GM18499 (cell line): Measurements from ENCODE around the gene MAN1C1.

Experiments used
- ATAC-seq: cut with Tn5 transposase; IDR thresholded peaks from one replicate; pipeline ENCODE4 v1.9.1; 2021; ENCODE audit warnings: moderate number of reproducible peaks; ENCODE audit not compliant: insufficient read depth, unreplicated experiment

The MAN1C1 gene

DNA sequence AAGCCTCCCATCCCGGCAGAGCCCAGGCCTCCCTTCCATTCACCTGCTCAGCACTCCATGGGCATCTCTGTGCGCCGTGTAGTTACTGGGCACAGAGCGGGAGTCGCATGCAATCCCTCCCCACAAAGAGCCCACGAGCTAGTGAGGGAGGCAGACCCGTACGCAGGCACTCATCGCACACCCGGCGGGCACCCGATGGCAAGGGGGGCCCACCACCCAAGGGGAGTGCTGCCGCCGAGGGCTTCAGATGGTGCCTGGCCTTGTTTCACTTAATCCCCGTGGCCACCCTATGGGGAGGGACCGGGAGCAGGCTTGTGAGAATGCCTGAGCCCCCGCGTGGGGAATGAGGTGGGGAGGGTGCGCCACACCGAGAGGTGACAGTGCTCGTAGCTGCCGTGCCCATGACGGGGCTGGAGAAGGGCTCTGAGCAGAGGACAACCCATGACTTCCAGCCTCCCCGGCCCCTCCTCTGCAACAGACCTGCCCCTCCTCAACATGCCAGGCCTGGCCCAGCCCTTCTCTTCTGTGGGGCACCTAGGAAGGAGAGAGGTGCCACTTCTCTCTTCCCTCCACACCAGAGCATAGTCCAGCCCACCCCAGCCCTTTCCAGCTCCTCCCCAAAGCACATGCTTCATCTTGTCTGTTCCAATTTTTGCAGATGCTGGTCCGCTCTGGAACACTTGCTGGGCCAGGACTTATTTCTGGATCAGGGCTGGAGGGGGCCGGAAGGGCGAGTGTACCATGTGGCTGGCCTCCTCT, 153.2 kb downstream of the MAN1C1 start:
- ATAC-seq: no peak

DNA sequence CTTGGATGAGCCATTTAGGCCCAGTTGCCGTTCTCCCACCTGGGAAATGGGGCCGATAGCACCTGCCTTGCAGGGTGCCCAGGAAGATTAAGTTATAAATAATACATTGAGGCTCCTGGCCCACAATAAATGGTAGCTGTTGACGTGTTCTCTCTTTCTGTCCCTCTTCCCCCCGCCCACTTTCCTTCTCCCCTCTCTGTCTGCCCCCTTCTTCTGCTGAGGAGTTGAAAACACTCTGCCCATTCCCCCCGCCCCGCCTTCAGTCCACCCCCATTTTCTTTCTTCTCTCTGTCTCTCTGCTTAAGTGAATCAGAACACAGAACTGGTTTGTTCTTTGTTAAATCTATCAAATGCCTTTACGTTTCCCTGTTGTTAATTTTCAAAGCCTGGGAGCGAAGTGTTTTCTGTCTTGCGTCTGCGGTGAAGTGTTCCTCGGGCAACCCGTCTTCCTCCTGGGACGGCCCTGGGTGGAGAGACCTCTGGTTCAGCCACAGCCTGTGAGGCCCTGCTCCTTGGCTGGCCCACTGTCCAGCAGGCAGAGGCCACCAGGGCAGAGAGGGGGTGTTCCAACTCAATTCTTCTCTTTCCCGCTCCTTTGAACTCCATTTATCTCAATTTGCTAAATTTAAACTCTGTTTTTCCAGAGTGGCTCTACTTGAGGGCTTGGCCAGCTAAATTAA, 154.1 kb downstream of the MAN1C1 start:
- no peak for ATAC-seq

DNA sequence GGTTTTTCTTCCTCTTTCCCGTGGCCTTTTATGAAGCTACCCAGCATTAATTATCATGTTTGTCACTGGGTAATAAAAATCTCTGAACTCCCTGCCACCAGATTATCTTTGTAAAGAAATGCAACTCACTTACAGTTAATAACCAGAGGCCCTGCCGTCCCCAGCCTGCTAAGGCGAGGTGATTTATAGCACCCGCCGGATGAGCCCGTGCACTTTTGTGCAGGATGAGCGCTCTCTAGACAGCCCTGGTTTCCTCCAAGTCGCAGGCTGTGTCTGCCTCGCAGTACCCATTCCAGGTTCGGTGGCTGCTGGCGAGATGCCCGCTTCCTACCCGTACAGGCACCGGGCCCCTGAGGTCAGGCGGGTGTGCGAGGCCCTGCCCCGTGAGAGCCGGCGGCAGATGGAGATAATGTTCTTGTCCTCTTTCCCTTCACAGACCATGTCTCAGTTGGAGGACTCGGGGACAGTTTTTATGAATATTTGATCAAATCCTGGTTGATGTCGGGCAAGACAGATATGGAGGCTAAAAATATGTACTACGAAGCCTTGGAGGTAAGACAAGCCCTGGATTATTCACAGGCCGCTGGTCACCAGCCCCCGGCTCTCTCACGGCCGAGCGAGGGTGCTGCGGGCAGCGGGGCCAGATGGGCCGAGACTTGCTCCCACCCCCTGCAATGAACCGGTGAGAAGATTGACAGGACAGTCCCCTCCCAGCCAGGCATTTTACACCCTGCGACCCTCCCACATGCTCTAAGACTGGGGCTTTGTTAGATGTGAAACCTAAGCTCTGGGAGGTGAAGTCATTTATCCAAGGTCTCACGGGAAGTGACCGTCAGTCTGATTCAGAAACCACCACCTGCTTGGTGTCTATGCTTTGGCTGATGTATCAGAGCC, 154.9 kb downstream of the MAN1C1 start:
- no peak for ATAC-seq

DNA sequence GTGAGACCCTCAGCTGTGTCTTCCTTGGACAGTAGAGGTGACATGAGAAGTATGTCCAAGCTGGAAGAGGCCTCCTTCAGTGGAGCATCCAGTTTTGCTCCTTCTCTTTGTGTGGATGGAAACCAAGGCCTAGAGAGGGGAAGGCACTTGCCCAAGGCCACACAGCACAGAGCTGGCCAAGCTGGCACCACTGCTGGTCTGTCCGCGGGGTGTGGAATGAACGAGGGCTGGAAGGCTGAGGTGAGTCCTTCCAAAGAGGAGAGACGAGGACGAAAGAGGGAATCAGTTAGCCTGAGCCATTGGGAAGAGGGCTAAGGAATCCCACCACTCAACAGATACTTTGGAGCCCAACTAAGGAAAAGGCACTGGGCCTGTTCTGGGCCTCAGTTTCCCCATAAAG, 155.6 kb downstream of the MAN1C1 start:
- ATAC-seq: no peak

DNA sequence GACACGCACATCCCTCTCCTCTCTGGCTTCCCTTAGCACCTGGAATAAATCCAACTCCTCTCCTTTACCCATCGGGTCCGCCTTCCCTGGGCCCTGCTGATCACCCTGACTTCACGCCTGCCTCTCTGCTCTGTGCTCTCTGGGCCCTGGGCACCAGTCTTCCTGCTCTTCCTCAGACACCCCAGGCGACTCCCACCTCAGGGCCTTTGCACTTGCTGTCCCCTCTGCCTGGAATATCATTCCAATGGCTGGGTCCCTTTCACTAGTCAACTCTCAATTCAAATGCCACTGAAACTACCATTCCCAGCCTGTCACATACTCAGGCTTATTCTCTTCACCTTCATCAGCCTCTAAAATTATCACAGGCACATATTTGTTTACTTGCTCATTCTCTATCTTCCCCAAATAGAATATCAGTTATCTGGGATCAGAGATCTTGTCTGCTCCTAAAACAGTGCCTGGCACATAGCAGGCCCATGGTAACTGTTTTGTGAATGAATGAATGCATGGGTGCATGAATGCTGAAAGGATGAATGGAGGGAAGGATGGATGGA, 156.2 kb downstream of the MAN1C1 start:
- ATAC-seq: no peak

DNA sequence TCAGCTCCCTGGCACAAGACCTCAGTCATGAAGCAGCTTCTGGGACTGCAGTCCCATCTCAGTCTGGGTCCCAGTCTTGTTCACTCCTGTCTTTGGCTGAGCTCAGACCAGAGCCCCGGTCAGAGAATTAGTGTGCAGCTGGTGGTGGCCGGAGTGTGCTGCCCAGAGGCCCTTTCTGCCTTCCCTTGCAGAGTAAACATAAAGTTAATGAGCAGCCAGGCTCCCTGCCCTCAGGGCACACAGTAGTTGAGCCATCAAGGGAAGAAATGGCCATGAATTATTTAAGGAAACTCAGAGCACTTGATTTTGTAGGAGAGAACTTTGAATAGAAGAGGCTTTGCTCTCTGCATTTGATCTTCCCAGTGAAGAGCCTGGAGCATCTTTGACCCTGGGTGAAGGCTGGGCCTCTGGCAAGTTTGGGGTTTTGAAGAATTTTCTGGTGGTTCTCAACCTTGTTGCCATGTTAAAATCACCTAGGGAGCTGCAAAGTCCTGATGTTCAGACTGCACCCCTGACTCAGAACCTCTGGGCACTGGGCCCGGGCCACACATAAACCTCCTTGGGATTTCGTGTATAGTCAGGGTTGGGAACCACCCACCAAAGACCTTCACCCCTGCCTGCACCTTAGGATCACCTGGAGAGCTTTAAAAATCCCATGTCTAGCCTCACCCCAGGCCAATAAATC, 157.0 kb downstream of the MAN1C1 start:
- ATAC-seq: no peak

DNA sequence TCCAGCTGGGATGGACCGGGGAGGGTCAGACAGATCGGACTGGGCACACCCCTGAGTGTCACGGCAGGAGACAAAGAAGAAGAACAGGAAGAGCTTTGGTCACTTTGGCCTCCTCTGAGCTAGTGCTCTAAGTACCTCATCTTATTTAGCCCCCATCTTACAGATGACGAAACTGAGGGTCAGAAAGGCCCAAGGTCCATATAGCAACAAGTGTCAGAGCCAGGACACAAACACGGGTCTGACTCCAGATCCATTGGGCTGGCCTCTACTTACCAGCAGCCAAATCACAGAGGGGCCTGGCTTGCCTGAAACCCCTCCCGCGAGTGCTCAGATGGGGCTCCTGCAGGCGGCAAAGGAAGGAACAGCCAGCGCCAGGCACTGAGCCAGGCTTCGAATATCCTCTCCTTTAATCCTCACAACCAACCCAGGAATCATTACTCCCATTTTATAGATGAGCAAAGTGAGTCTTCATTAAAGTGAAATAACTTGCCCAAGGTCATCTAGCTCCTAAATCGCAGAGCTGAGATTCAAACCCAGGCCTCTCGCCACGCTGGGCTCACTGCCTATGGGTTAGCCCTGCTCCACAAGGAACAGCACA, 157.7 kb downstream of the MAN1C1 start:
- ATAC-seq: no peak

DNA sequence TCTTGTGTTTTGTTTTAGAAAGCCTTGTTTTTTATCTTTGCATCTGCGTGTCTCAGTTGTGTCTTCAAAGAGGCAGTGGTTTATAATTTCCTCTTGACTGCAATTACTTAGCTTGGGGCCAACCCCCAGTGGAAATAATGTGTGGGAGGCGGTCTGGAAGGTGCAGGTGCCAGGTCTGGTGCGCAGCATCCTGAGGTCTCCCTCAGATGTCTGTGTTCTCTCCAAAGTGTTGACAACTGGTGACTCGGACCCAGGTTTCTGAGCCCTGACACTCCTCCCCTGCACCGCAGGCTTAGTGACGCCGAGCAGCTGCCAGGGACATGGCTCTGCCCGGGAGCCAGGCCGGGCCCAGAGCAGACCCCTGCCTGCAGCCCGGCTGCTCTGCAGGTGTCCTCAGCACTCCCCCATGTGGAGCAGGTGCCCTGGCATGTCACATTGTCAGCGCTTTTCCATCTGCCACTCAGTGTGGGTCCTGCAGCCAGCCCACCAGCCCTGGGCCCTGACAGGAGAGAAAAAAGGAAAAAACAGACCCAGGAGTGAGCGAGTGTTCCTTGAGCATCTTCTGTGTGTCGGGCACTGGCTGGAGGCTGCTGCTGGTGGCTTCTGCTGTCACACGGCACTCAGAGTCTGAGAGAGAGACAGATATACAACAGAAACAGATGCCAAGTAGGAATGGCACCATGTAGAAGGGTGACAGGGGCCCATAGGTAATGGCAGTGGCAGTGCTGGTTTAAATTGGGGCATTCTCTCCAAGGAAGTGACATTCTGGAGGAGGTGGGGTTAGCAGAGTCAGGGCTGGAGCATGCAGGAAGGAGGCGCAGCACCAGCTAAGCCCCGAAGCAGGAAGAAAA, 158.6 kb downstream of the MAN1C1 start:
- no peak for ATAC-seq

DNA sequence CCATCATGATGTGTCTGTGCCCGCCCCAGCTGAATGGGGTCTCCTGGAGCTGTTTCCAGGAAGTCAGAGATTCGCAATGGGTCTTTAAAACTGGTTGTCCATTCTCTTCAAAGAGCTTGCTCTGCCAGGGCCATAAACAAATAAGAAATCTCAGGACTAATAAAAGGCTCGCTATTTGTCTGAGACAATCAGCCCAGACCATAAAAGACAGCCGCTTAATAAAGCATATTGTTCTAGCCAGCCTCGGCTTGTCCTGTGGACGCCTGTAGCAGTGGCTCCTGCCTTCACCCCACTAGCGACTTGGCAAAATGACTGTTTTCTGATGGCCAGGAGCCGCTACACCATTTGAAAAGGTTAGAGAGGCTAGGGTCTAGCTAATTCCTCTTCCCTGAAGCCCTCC, 162.8 kb downstream of the MAN1C1 start:
- ATAC-seq: no peak

DNA sequence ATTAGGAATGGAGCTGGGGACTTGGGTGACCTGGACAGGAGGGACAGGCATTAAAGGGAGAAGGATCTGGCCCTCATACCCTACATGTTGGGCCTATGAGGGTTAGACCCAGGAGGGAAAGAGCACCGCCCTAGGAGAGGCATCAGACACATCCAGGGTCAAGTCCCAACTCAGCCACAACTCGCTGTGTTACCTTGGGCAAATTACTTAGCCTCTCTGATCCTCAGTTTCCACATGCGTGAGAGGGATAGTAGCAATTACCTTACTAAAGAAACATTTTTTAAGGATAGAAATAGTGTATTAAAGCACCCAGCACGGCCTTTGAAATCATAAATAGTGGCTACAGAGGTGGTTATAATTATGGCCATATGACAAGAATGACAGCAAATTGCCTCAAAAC, 163.3 kb downstream of the MAN1C1 start:
- no peak for ATAC-seq

DNA sequence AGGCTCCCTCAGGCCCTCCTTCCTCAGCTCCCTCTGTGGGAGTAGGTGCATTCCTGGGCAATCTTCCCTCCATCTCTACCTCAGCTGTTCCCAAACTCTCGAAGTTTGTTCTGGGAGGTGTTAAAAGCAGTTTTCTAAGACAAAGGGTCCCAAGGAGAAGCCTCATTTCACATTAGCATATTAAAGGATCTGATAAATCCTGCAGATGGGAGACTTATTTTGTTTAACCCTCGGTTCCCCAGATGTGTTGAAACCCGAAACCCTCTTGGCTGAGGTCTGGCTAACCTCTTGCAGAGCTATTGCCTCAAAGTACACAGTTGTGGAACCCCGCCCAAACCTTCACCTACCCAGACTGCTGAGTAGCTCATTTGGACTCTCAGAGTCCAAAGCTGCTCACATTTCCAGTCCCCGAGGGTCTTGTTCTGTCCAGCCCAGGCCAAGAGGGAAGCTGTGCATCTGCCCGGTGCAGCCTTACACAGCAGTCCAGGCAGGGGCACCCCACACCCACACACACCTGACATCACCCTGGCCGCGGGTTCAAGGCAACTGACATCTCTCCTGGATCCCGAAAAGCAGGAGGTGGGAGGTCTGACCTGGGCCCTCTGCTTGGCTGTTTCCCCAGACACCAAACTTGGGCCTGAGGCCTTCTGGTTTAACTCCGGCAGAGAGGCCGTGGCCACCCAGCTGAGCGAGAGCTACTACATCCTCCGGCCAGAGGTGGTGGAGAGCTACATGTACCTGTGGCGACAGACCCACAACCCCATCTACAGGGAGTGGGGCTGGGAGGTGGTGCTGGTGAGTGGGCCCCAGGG, 163.9 kb downstream of the MAN1C1 start:
- ATAC-seq: no peak

DNA sequence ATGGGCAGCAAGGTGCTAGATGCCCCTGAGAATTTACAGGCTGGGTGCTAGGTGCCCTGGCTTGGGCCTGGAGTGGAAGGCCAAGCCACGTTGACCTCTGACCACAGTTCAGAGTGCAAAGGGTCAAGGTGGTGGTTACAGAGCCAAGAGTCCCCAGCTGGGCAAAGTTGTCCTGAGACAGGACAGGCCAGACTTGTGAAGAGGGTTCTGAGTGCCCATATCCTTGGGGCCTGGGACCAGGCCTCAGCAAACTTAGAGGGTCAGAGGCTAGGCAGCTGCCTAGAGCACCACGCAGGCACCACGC, 164.5 kb downstream of the MAN1C1 start:
- ATAC-seq: no peak

DNA sequence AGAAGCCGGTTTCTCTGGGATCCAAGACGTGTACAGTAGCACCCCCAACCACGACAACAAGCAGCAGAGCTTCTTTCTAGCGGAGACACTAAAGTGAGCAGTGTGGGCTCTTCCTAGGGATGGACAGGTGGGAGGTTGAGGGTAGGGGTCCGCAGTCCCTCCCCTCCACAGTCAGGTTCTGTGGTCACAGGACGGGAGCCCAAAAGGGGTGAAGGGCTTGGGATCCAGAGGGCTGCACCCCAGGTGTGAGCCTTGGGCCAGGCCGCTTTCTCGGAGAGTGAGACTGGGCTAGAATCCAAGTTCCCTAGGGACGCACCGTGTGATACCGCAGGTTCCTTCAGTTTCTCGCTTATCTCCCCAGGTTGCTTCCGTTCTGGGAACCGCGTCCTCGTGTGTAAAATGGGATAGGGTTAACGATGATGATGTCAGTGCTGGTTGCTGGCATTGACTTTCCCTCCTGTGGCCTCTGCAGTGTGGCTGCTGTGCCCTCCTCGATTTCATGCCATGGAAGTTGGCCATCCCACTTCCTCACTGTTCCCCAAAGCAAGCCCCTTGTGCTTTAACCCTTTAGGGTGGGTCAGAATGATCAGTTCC, 166.1 kb downstream of the MAN1C1 start:
- ATAC-seq: no peak

DNA sequence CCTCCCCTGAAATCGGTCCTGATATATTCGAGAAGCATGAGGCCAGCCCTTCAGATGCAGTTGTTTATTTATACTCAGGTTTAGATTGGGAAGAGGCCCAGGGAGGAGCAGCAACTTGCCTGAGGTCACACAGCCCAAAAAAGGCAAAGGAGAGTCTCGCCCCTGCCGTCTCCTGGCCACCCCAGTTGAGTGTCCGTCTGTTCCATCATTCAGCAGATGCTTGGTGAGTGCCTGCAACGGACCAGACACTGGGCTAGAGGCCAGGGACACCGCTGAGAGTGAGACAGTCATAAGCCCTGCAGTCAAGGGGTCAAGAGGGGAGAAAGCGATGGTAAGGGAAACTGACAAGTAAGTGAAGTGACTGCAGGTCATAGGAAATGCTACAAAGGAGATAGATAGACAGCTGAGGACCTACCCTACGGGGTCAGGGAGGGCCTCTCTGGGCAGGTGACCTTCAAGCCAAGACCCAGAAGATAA, 168.0 kb downstream of the MAN1C1 start:
- no peak for ATAC-seq

DNA sequence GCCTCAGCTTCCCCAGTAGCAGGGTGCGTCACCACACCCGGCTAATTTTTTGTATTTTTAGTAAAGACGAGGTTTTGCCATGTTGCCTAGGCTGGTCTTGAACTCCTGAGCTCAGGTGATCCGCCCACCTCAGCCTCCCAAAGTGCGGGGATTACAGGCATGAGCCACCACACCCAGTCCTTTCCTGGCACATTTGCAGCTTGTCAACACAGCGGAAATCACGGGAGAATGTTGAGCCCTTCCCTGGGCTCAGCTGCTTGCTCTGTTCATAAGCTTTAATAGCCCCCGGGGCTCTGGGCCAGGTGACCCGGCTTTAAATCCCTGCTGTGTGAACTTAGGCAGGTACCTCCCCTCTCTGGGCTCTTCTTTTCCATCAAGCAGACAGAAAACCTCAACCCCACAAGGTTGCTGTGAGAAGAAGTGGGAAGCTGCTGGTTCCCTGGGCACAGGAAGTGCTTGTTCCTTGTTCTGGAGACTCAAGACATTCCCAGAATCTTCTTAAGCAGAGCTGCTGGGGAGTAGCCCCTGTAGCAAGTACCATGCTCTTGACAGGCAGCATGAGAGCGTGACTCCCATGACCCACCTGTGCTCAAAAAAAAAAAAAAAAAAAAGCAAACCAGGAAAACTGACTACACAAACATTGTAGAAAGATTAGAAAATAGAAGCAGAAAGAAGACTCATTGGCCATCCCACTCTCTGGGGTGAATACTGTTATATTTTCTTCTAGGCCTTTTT, 168.9 kb downstream of the MAN1C1 start:
- no peak for ATAC-seq

DNA sequence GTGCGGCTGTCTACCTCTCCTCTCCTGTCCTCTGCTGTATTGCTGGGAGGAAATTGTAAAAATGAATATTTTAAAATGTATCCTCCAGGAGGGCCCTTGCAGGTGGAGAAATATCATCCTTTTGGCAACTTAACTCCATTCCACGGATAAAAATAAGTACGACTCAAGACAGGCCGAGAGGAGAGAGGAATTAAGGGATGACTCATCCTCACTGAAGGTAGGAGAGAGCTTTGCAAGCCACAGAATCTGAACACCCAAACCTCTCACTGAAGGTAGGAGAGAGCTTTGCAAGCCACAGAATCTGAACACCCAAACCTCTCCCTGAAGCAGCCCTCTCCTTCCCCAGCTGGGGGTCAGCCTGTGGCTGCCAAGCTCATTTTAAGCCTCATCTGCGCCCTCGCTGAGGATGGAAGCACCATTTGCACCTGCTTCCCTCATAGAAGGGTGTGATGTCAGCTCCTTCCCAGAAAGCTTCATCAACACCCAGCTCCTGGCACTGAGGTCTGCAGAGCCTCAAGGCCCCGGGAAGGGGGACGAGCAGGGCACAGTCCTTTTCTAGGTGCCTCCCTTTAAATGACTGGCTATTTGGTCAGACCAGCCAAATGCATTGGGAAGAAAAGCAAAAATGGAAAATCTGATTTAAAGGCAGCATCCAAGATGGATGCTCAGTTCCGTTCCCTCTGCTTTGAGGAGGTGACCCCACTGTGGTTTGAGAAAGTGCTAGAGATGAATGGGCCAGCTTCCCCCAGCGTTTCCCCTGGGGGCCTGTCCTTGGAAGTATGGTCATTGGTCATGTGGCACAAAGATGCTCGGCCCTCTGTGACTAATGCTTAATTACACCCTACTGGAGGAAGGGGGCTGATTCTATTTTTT, 170.5 kb downstream of the MAN1C1 start:
- no peak for ATAC-seq
